Astrocyte (in vitro differentiated cells and primary cell): Measurements from ENCODE around the gene BTN2A1.

ENCODE experiments used
- CTCF ChIP-seq: IDR thresholded peaks from 2 replicates; pipeline ENCODE4 v1.5.1; 2011; ENCODE audit warnings: low read depth, mild to moderate bottlenecking, inconsistent platforms, low read length, moderate library complexity; ENCODE audit not compliant: insufficient read depth
- EZH2 ChIP-seq: IDR thresholded peaks from 2 replicates; pipeline ENCODE4 v1.6.1; 2012; ENCODE audit warnings: mild to moderate bottlenecking, low read length, inconsistent platforms; ENCODE audit not compliant: insufficient read depth

DNA sequence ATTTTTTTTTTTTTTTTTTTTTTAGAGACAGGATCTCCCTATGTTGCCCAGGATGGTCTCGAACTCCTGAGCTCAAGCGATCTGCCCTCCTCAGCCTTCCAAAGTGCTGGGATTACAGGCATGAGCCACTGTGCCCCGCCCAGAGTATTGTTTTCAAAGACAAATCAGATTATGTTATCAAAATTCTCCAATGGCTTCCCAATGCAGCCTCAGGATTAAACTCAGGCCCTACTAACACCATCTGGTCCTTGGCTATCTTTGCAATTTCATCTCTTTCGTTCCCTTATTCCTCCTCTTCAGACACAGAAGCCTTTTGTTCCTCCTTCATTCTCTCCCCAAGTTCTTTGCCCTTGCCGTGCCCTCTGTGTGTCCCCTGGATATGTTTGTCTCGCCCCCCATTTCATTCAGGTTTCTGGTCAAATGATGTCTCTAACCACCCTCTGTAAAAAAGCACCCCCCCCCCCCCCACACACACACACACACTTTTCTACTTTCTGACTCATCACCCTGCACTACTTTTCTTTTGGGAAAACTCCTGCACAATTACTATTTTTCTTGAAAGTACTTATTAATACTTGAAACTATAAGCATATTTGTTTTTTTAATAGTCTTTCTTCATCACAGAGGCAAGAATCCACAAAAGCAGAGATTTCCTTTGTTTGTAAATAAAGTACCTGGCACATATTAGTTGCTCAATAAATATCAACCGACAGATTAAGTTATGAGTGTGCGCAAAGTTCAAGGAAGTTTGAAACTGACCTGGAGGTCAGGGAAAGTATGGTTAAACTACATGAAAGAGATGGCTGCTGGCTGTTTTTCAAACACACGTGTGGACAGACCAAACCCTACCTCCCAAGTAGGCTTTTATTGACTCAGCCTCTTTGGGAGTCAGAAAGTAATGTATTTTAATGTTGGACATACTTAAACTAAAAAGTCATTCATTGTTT lies 59.0 kb downstream of the BTN2A1 start:
- TF ChIP-seq CTCF (no peak), EZH2 (no peak)
